Measurements from ENCODE around the gene DNMT3B. TPM values are rescaled to one million over a fixed set of nuclear protein-coding genes. Genes with fewer than 3 reads are reported as not detected.

Gene DNMT3B
- total and polyA plus RNA-seq, 4 donors, result 0.25 to 1.9 (median 0.75) TPM

- DNase-seq, result no peak
- intact Hi-C loops (cut with DNase I), result no loop called here
- no peak overlapping the region for H3K4me3 ChIP-seq (ENCODE audit: low read length in 2 of 2)
- no peaks in the 10 kb centered on the region for H3K36me3 ChIP-seq (ENCODE audit: control insufficient read depth in 1 of 2, insufficient read depth in 2 of 2, low read length in 1 of 2)
- H3K9me3 ChIP-seq (ENCODE audit: control insufficient read depth, low read length), result no peaks in the 10 kb centered on the region
- no peaks in the 10 kb centered on the region for H3K27me3 ChIP-seq (ENCODE audit: control insufficient read depth in 1 of 2, insufficient read depth in 2 of 2, low read length in 1 of 2)
- ATAC-seq (ENCODE audit: low FRiP score), result no peak
- 73 to 80% methylated on average over 9 of the region's 9 CpGs for whole genome bisulfite sequencing, 2 donors
- no peaks in the 10 kb centered on the region for H3K4me1 ChIP-seq (ENCODE audit: control insufficient read depth in 1 of 2, insufficient read depth in 2 of 2, low read length in 2 of 2)
- H3K27ac ChIP-seq (ENCODE audit: low read depth in 1 of 2, low read length in 2 of 2), result no peak overlapping the region
Observed at GRCh38 chr20:32807706-32808105, 45.5 kb downstream of the DNMT3B start.

DNA sequence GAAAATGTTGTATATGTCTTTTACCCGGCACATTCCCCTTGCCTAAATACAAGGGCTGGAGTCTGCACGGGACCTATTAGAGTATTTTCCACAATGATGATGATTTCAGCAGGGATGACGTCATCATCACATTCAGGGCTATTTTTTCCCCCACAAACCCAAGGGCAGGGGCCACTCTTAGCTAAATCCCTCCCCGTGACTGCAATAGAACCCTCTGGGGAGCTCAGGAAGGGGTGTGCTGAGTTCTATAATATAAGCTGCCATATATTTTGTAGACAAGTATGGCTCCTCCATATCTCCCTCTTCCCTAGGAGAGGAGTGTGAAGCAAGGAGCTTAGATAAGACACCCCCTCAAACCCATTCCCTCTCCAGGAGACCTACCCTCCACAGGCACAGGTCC lies 46.3 kb downstream of the DNMT3B start:
- intact Hi-C loops (cut with DNase I), result no loop called here
- Histone ChIP-seq H3K27ac (ENCODE audit: low read depth in 1 of 2, low read length in 2 of 2) (no peak overlapping the region), H3K36me3 (ENCODE audit: control insufficient read depth in 1 of 2, insufficient read depth in 2 of 2, low read length in 1 of 2) (no peaks in the 10 kb centered on the region), H3K27me3 (ENCODE audit: control insufficient read depth in 1 of 2, insufficient read depth in 2 of 2, low read length in 1 of 2) (no peaks in the 10 kb centered on the region), H3K9me3 (ENCODE audit: control insufficient read depth, low read length) (no peaks in the 10 kb centered on the region), H3K4me3 (ENCODE audit: low read length in 2 of 2) (no peak overlapping the region), H3K4me1 (ENCODE audit: control insufficient read depth in 1 of 2, insufficient read depth in 2 of 2, low read length in 2 of 2) (no peaks in the 10 kb centered on the region)
- 50 to 52% methylated on average over 4 of the region's 4 CpGs for WGBS, 2 donors
- no peak for DNase-seq
- ATAC-seq (ENCODE audit: low FRiP score), result no peak

DNA sequence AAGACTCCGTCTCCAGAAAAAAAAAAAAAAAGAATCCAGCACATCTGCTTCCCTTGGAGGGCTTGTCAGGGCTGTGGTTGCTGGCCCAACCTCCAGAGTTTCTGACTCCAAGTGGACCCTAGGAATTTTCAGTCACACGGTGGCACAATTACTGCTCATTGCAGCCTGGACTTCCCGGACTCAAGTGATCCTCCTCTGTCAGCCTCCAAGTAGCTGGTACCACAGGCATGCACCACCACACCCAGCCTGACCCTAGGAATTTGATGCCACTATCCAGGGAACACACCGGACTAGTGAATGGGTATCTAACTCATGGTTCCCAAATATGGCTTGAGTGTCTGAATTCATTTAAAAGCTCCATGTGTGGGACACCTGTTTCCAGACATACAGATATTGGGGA lies 47.7 kb downstream of the DNMT3B start:
- DNase-seq (peak in 1 of 2 donors; percentile 20), ATAC-seq (ENCODE audit: low FRiP score) (no peak)
- Histone ChIP-seq H3K27ac (ENCODE audit: low read depth in 1 of 2, low read length in 2 of 2) (no peak overlapping the region), H3K4me1 (ENCODE audit: control insufficient read depth in 1 of 2, insufficient read depth in 2 of 2, low read length in 2 of 2) (no peaks in the 10 kb centered on the region), H3K27me3 (ENCODE audit: control insufficient read depth in 1 of 2, insufficient read depth in 2 of 2, low read length in 1 of 2) (no peaks in the 10 kb centered on the region), H3K4me3 (ENCODE audit: low read length in 2 of 2) (no peak overlapping the region), H3K9me3 (ENCODE audit: control insufficient read depth, low read length) (no peaks in the 10 kb centered on the region), H3K36me3 (ENCODE audit: control insufficient read depth in 1 of 2, insufficient read depth in 2 of 2, low read length in 1 of 2) (no peaks in the 10 kb centered on the region)
- WGBS, 2 donors, result 90 to 93% methylated on average over 4 of the region's 4 CpGs
- intact Hi-C loops (cut with DNase I), result no loop called here

- ATAC-seq (ENCODE audit: low FRiP score), result no peak
- intact Hi-C loops (cut with DNase I), result no loop called here
- WGBS, 2 donors, result 83 to 88% methylated on average over 5 of the region's 5 CpGs
- Histone ChIP-seq H3K27me3 (ENCODE audit: control insufficient read depth in 1 of 2, insufficient read depth in 2 of 2, low read length in 1 of 2) (no peaks in the 10 kb centered on the region), H3K9me3 (ENCODE audit: control insufficient read depth, low read length) (no peaks in the 10 kb centered on the region), H3K4me1 (ENCODE audit: control insufficient read depth in 1 of 2, insufficient read depth in 2 of 2, low read length in 2 of 2) (no peaks in the 10 kb centered on the region), H3K27ac (ENCODE audit: low read depth in 1 of 2, low read length in 2 of 2) (no peak overlapping the region), H3K4me3 (ENCODE audit: low read length in 2 of 2) (no peak overlapping the region), H3K36me3 (ENCODE audit: control insufficient read depth in 1 of 2, insufficient read depth in 2 of 2, low read length in 1 of 2) (no peaks in the 10 kb centered on the region)
- DNase-seq, result no peak
Observed at GRCh38 chr20:32810941-32811340, 48.8 kb downstream of the DNMT3B start.

DNA sequence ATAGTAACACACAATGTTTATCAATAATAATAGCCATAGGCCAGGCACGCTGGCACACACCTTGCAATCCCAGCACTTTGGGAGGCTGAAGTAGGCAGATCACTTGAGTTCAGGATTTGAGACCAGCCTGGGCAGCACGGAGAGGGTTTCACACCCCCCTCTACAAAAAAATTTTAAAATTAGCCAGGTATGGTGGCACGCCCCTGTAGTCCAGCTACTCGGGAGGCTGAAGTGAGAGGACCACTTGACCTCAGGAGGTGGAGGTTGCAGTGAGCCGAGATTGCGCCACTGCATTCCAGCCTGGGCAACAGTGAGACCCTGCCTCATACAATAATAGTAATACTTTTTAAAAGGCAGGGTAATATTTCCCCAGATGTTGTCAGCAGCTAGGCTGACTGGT lies 49.7 kb downstream of the DNMT3B start:
- Histone ChIP-seq H3K4me1 (ENCODE audit: control insufficient read depth in 1 of 2, insufficient read depth in 2 of 2, low read length in 2 of 2) (no peaks in the 10 kb centered on the region), H3K27ac (ENCODE audit: low read depth in 1 of 2, low read length in 2 of 2) (no peak overlapping the region), H3K4me3 (ENCODE audit: low read length in 2 of 2) (no peak overlapping the region), H3K9me3 (ENCODE audit: control insufficient read depth, low read length) (no peaks in the 10 kb centered on the region), H3K27me3 (ENCODE audit: control insufficient read depth in 1 of 2, insufficient read depth in 2 of 2, low read length in 1 of 2) (no peaks in the 10 kb centered on the region), H3K36me3 (ENCODE audit: control insufficient read depth in 1 of 2, insufficient read depth in 2 of 2, low read length in 1 of 2) (no peaks in the 10 kb centered on the region)
- intact Hi-C loops (cut with DNase I), result no loop called here
- DNase-seq (no peak), ATAC-seq (ENCODE audit: low FRiP score) (no peak)
- WGBS, 2 donors, result 88 to 89% methylated on average over 6 of the region's 6 CpGs

GRCh38 chr20:32819992-32820697 lies 58.0 kb downstream of the DNMT3B start:
- DNase-seq, result peak in 1 of 2 donors; percentile 91
- peak; percentile 94 for ATAC-seq (ENCODE audit: low FRiP score)
- WGBS, 2 donors, result 0% methylated on average over 45 to 58 of the region's 58 CpGs
- Histone ChIP-seq H3K9me3 (ENCODE audit: control insufficient read depth, low read length) (no peaks in the 10 kb centered on the region), H3K4me1 (ENCODE audit: control insufficient read depth in 1 of 2, insufficient read depth in 2 of 2, low read length in 2 of 2) (no peaks in the 10 kb centered on the region), H3K27me3 (ENCODE audit: control insufficient read depth in 1 of 2, insufficient read depth in 2 of 2, low read length in 1 of 2) (no peaks in the 10 kb centered on the region), H3K4me3 (ENCODE audit: low read length in 2 of 2) (peak overlapping the region; percentile 43 to 95), H3K36me3 (ENCODE audit: control insufficient read depth in 1 of 2, insufficient read depth in 2 of 2, low read length in 1 of 2) (no peaks in the 10 kb centered on the region), H3K27ac (ENCODE audit: low read depth in 1 of 2, low read length in 2 of 2) (peak overlapping the region in 1 of 2 donors; percentile 64)
- intact Hi-C loops (cut with DNase I), result no loop called here

- Histone ChIP-seq H3K9me3 (ENCODE audit: control insufficient read depth, low read length) (no peaks in the 10 kb centered on the region), H3K27me3 (ENCODE audit: control insufficient read depth in 1 of 2, insufficient read depth in 2 of 2, low read length in 1 of 2) (no peaks in the 10 kb centered on the region), H3K4me1 (ENCODE audit: control insufficient read depth in 1 of 2, insufficient read depth in 2 of 2, low read length in 2 of 2) (no peaks in the 10 kb centered on the region), H3K4me3 (ENCODE audit: low read length in 2 of 2) (peak overlapping the region; percentile 43 to 95), H3K36me3 (ENCODE audit: control insufficient read depth in 1 of 2, insufficient read depth in 2 of 2, low read length in 1 of 2) (no peaks in the 10 kb centered on the region), H3K27ac (ENCODE audit: low read depth in 1 of 2, low read length in 2 of 2) (peak overlapping the region in 1 of 2 donors; percentile 64)
- no peak for ATAC-seq (ENCODE audit: low FRiP score)
- intact Hi-C loops (cut with DNase I), result no loop called here
- peak in 1 of 2 donors; percentile 64 for DNase-seq
- WGBS, 2 donors, result 73 to 77% methylated on average over 25 of the region's 25 CpGs
Observed at GRCh38 chr20:32820698-32821377, 58.7 kb downstream of the DNMT3B start.

DNA sequence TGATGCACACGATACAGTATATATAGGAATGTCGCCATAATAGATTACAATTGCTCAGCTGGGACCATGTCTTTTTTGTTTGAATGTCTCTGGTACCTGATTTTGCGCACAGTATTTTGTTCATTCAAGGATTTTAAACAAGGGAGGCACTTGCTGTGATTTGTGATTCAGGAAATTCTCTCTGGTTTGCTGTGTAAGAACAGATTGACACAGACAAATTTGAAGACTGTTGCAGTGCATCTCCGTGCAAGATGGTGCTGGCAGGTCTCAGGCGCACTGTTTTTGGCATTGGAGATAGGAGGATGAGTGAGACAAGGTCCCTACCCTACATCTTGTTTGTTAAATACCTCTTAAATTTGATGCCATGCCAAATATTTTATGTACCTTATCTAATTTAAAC lies 60.0 kb downstream of the DNMT3B start:
- Histone ChIP-seq H3K36me3 (ENCODE audit: control insufficient read depth in 1 of 2, insufficient read depth in 2 of 2, low read length in 1 of 2) (no peaks in the 10 kb centered on the region), H3K4me1 (ENCODE audit: control insufficient read depth in 1 of 2, insufficient read depth in 2 of 2, low read length in 2 of 2) (no peaks in the 10 kb centered on the region), H3K9me3 (ENCODE audit: control insufficient read depth, low read length) (no peaks in the 10 kb centered on the region), H3K27me3 (ENCODE audit: control insufficient read depth in 1 of 2, insufficient read depth in 2 of 2, low read length in 1 of 2) (no peaks in the 10 kb centered on the region), H3K27ac (ENCODE audit: low read depth in 1 of 2, low read length in 2 of 2) (no peak overlapping the region), H3K4me3 (ENCODE audit: low read length in 2 of 2) (no peak overlapping the region)
- DNase-seq (peak in 1 of 2 donors; percentile 20), ATAC-seq (ENCODE audit: low FRiP score) (no peak)
- intact Hi-C loops (cut with DNase I), result no loop called here
- 71 to 75% methylated on average over 5 of the region's 5 CpGs for WGBS, 2 donors

DNA sequence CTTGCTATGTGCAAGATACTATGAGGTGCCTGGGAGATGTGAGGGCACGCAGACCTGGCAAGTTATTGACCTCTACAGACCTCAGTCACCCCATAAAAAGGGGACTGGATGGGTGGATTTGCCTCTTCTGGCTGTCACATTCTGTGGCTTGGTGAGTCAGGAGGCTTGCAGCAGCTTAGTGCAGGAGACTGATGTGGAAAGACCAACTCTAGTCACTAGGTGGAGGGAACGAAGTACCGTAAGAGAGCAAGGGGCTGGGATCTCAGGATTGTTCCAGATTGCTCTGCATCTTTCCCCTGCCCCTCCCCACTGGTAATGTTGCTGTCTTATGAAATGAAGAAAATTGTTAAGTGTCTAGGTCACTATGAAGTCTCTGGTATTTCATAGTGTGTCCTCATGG lies 60.9 kb downstream of the DNMT3B start:
- Histone ChIP-seq H3K36me3 (ENCODE audit: control insufficient read depth in 1 of 2, insufficient read depth in 2 of 2, low read length in 1 of 2) (peaks cover 0 to 2% of the 10 kb centered on the region in 2 donors), H3K4me3 (ENCODE audit: low read length in 2 of 2) (no peak overlapping the region), H3K27ac (ENCODE audit: low read depth in 1 of 2, low read length in 2 of 2) (no peak overlapping the region), H3K9me3 (ENCODE audit: control insufficient read depth, low read length) (no peaks in the 10 kb centered on the region), H3K4me1 (ENCODE audit: control insufficient read depth in 1 of 2, insufficient read depth in 2 of 2, low read length in 2 of 2) (no peaks in the 10 kb centered on the region), H3K27me3 (ENCODE audit: control insufficient read depth in 1 of 2, insufficient read depth in 2 of 2, low read length in 1 of 2) (no peaks in the 10 kb centered on the region)
- DNase-seq (no peak), ATAC-seq (ENCODE audit: low FRiP score) (no peak)
- intact Hi-C loops (cut with DNase I), result no loop called here
- WGBS, 2 donors, result 60 to 67% methylated on average over 3 of the region's 3 CpGs

All from aorta (tissue), 5 donors.